Caco-2 (cell line): ENCODE data around the gene NAA60. TPM values are rescaled to one million over a fixed set of nuclear protein-coding genes. Genes with fewer than 3 reads are reported as not detected.

ENCODE experiments used
- BruUV-seq: library from RNA; stranded (reverse); fragments of 400-500 nt; replicated peaks from 2 replicates; lab custom pipeline; 2021; lab: Mats Ljungman, UMichigan
- CTCF ChIA-PET: fragments of 300-600 bp; sonication (Branson Sonifier 250); formaldehyde crosslinking; loops from one replicate; lab custom pipeline; 2022; ENCODE audit warnings: antibody characterized with exemption; lab: Charles Lee
- POLR2A ChIA-PET: fragments of 300-600 bp; sonication (Branson Sonifier 250); formaldehyde crosslinking; loops from one replicate; lab custom pipeline; 2022; ENCODE audit warnings: antibody characterized with exemption; lab: Charles Lee
- DNase-seq, 2 experiments: peaks; one replicate each; pipeline versions ENCODE4 v3.0.0 to v3.0.0-alpha.2; 2020 to 2022
- H3K27me3 ChIP-seq: replicated peaks from 2 replicates; pipeline ENCODE4 v1.6.0; 2011; ENCODE audit warnings: low read length; ENCODE audit not compliant: control insufficient read depth, insufficient read depth
- H3K36me3 ChIP-seq: 2 replicates; pipeline ENCODE4 v1.5.1; 2011; ENCODE audit warnings: low read length; ENCODE audit not compliant: control insufficient read depth, insufficient read depth
- H3K4me1 ChIP-seq: fragments of 250-450 bp; sonication (Bioruptor Pico); 2 replicates; pipeline ENCODE4 v1.5.1; 2020; ENCODE audit warnings: mild to moderate bottlenecking
- H3K4me3 ChIP-seq: 2 replicates; pipeline ENCODE4 v1.5.1; 2011; ENCODE audit warnings: low read depth, mild to moderate bottlenecking, control low read depth, low read length
- H3K9me3 ChIP-seq: fragments of 250-450 bp; sonication (Bioruptor Pico); 2 replicates; pipeline ENCODE4 v1.5.1; 2020; ENCODE audit warnings: mild to moderate bottlenecking, moderate library complexity
- H3K27ac Mint-ChIP-seq: one replicate; pipeline ENCODE4 v1.8.0; 2022; ENCODE audit warnings: mixed read lengths; ENCODE audit not compliant: unreplicated experiment
- H3K27me3 Mint-ChIP-seq: one replicate; pipeline ENCODE4 v1.8.0; 2022; ENCODE audit warnings: mixed read lengths; ENCODE audit not compliant: insufficient read depth, unreplicated experiment
- H3K36me3 Mint-ChIP-seq: one replicate; pipeline ENCODE4 v1.8.0; 2022; ENCODE audit warnings: mild to moderate bottlenecking, mixed read lengths; ENCODE audit not compliant: insufficient read depth, unreplicated experiment
- H3K4me1 Mint-ChIP-seq: one replicate; pipeline ENCODE4 v1.8.0; 2022; ENCODE audit warnings: low read depth, mixed read lengths; ENCODE audit not compliant: unreplicated experiment
- H3K4me3 Mint-ChIP-seq: one replicate; pipeline ENCODE4 v1.8.0; 2022; ENCODE audit warnings: mild to moderate bottlenecking, moderate library complexity, mixed read lengths; ENCODE audit not compliant: unreplicated experiment
- H3K9me3 Mint-ChIP-seq: one replicate; pipeline ENCODE4 v1.8.0; 2022; ENCODE audit warnings: mixed read lengths; ENCODE audit not compliant: unreplicated experiment
- intact Hi-C: fragments of 100-400 bp; cut with micrococcal nuclease; formaldehyde crosslinking; loops from one replicate; pipeline ENCODE4 v1.10.0; 2022; ENCODE audit not compliant: unreplicated experiment
- total RNA-seq: library from RNA; stranded (reverse); gene quantifications from 2 replicates; pipeline ENCODE4 v1.2.3, GENCODE V29; 2022
- TF ChIP-seq, protein P1 (sequence below), 2 experiments: fragments of 200-600 bp in 1 of 2; IDR thresholded peaks; 1 replicate in 1 of 2; 2 replicates in 1 of 2; pipeline versions ENCODE4 v1.5.1 to v1.8.0; 2011 to 2022; ENCODE audit warnings: antibody characterized with exemption in 1 of 2, control low read depth in 1 of 2, inconsistent platforms in 1 of 2, low read depth in 1 of 2, low read length in 1 of 2, mild to moderate bottlenecking in 1 of 2, moderate library complexity in 1 of 2; ENCODE audit not compliant: insufficient read depth in 1 of 2, severe bottlenecking in 1 of 2, unreplicated experiment in 1 of 2

Gene NAA60
- total RNA-seq, 1 experiment from 2014 or later: 92.8 TPM

DNA sequence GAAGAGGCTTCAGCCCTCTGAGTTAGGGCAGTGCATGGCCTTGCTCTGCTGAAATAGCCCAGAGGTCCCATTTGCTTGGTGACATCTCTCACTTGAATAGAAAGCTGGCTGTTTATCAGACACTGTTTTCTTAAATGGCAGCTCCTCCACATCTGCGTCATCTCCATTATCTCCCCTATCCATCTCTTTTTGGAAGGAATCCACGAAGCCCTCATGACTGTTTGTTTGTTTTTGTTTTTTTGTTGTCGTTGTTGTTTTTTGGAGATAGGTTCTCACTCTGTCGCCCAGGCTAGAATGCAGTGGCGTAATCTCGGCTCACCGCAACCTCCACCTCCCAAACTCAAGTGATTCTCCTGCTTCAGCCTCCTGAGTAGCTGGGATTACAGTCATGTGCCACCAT, 16.6 kb downstream of the NAA60 start:
- no peaks in the 10 kb centered on the region for H3K9me3 ChIP-seq
- no TSS peak for BruUV-seq
- no peaks in the 10 kb centered on the region for H3K27me3 ChIP-seq
- Mint-ChIP-seq H3K9me3 (no peaks in the 10 kb centered on the region), H3K27me3 (no peaks in the 10 kb centered on the region), H3K36me3 (peaks cover 47% of the 10 kb centered on the region), H3K27ac (peak overlapping the region; percentile 70), H3K4me1 (peaks cover 27% of the 10 kb centered on the region), H3K4me3 (peak overlapping the region; percentile 78)
- DNase-seq: no peak
- ChIA-PET CTCF (no interaction called here), POLR2A (no interaction called here)
- H3K36me3 ChIP-seq: no peaks in the 10 kb centered on the region
- TF ChIP-seq, protein P1, sequence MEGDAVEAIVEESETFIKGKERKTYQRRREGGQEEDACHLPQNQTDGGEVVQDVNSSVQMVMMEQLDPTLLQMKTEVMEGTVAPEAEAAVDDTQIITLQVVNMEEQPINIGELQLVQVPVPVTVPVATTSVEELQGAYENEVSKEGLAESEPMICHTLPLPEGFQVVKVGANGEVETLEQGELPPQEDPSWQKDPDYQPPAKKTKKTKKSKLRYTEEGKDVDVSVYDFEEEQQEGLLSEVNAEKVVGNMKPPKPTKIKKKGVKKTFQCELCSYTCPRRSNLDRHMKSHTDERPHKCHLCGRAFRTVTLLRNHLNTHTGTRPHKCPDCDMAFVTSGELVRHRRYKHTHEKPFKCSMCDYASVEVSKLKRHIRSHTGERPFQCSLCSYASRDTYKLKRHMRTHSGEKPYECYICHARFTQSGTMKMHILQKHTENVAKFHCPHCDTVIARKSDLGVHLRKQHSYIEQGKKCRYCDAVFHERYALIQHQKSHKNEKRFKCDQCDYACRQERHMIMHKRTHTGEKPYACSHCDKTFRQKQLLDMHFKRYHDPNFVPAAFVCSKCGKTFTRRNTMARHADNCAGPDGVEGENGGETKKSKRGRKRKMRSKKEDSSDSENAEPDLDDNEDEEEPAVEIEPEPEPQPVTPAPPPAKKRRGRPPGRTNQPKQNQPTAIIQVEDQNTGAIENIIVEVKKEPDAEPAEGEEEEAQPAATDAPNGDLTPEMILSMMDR (IDR thresholded peaks at IDR 0.05; ENCODE audit: insufficient read depth in 1 of 2, low read depth in 1 of 2, low read length in 1 of 2, severe bottlenecking in 1 of 2, unreplicated experiment in 1 of 2): no peak
- H3K4me1 ChIP-seq: peaks cover 17% of the 10 kb centered on the region
- intact Hi-C loops: no loop called here
- H3K4me3 ChIP-seq: no peak overlapping the region

DNA sequence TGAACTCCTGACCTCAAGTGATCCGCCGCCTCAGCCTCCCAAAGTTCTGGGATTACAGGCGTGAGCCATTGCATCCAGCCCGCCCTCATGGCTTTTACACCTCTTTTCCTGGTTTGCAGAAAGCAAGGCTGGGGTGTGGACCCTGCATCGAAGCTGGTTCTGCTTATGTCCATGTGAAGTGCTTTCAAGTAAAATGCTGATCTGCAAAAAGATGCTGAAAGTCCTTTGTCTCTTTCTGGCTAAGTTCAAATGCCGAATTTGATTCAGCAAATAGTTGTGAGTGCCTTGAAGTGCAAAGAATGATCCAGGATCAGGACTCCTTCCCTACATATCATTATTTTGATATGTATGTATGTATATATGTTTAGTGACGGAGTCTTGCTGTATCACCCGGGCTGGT, 17.1 kb downstream of the NAA60 start:
- Mint-ChIP-seq H3K4me3 (peak overlapping the region; percentile 78), H3K36me3 (peaks cover 52% of the 10 kb centered on the region), H3K9me3 (no peaks in the 10 kb centered on the region), H3K27ac (peak overlapping the region; percentile 70), H3K27me3 (no peaks in the 10 kb centered on the region), H3K4me1 (peaks cover 27% of the 10 kb centered on the region)
- no peaks in the 10 kb centered on the region for H3K36me3 ChIP-seq
- TF ChIP-seq, protein P1 (IDR thresholded peaks at IDR 0.05; ENCODE audit: insufficient read depth in 1 of 2, low read depth in 1 of 2, low read length in 1 of 2, severe bottlenecking in 1 of 2, unreplicated experiment in 1 of 2): no peak
- ChIA-PET POLR2A (no interaction called here), CTCF (no interaction called here)
- intact Hi-C loops: no loop called here
- peaks cover 17% of the 10 kb centered on the region for H3K4me1 ChIP-seq
- no peak for DNase-seq
- BruUV-seq: no TSS peak
- no peaks in the 10 kb centered on the region for H3K27me3 ChIP-seq
- no peak overlapping the region for H3K4me3 ChIP-seq
- no peaks in the 10 kb centered on the region for H3K9me3 ChIP-seq

DNA sequence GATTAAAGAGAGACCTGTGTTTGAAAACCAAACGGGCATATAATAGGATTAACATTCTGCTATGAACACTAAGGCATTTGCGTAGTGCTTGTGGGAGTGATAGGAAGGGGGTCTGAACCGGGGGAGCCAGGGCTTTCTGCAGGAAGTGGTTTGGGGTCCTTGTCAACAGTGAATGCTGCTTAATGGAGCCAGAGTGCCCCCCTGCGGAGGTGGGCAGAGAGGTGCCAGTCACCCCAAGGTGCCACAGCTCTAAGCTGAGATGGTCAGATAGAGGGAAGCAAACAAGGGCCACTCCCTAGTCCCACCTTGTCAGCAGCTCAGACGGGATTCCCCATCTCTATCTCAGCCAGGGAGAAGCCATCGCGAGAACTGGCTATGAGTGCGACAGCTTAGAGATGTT, 17.7 kb downstream of the NAA60 start:
- Histone ChIP-seq H3K4me1 (peaks cover 17% of the 10 kb centered on the region), H3K27me3 (no peaks in the 10 kb centered on the region), H3K36me3 (no peaks in the 10 kb centered on the region), H3K9me3 (no peaks in the 10 kb centered on the region), H3K4me3 (no peak overlapping the region)
- TF ChIP-seq, protein P1 (IDR thresholded peaks at IDR 0.05; ENCODE audit: insufficient read depth in 1 of 2, low read depth in 1 of 2, low read length in 1 of 2, severe bottlenecking in 1 of 2, unreplicated experiment in 1 of 2): no peak
- intact Hi-C loops: no loop called here
- peaks cover 55% of the 10 kb centered on the region for H3K36me3 Mint-ChIP-seq
- no TSS peak for BruUV-seq
- no peak for DNase-seq
- H3K9me3 Mint-ChIP-seq: no peaks in the 10 kb centered on the region
- CTCF ChIA-PET: no interaction called here
- POLR2A ChIA-PET: interaction anchor here (0.7 kb wide), 1 partner anchor 205 kb away, joined by 8 read pairs; no protein-coding TSS in a partner anchor
- H3K27me3 Mint-ChIP-seq: no peaks in the 10 kb centered on the region
- no peak overlapping the region for H3K4me3 Mint-ChIP-seq
- H3K27ac Mint-ChIP-seq: no peak overlapping the region
- peaks cover 27% of the 10 kb centered on the region for H3K4me1 Mint-ChIP-seq
